IPS-20b (cell line): Measurements from ENCODE around the gene IARS2.

ENCODE experiments used
- H3K27ac ChIP-seq: one replicate; pipeline ENCODE4 v1.5.1; 2013; ENCODE audit warnings: low read length
- H3K27me3 ChIP-seq: 2 replicates; pipeline ENCODE4 v1.6.1; 2013; ENCODE audit warnings: mild to moderate bottlenecking, low read length, inconsistent platforms; ENCODE audit not compliant: insufficient read depth
- H3K36me3 ChIP-seq: 2 replicates; pipeline ENCODE4 v1.6.1; 2013; ENCODE audit warnings: low read depth, mild to moderate bottlenecking, inconsistent platforms, low read length, moderate library complexity; ENCODE audit not compliant: insufficient read depth
- H3K4me1 ChIP-seq: 2 replicates; pipeline ENCODE4 v1.6.1; 2013; ENCODE audit warnings: mild to moderate bottlenecking, control low read depth, inconsistent platforms, low read length, moderate library complexity; ENCODE audit not compliant: insufficient read depth
- H3K4me3 ChIP-seq: 2 replicates; pipeline ENCODE4 v1.5.1; 2013; ENCODE audit warnings: mild to moderate bottlenecking, low read length, inconsistent platforms
- H3K9ac ChIP-seq: 2 replicates; pipeline ENCODE4 v1.6.1; 2013; ENCODE audit warnings: low read depth, mild to moderate bottlenecking, inconsistent platforms, low read length, moderate library complexity
- H3K9me3 ChIP-seq: 2 replicates; pipeline ENCODE4 v1.6.1; 2013; ENCODE audit warnings: mild to moderate bottlenecking, low read depth, low read length, inconsistent platforms; ENCODE audit not compliant: insufficient read depth

IARS2 gene

GRCh38 chr1:220121791-220122530 lies 28.0 kb downstream of the IARS2 start:
- Histone ChIP-seq H3K4me3 (no peak overlapping the region), H3K4me1 (0 out of 2 replicates have a peak, but pooled peaks cover 3% of the 10 kb centered on the region), H3K36me3 (peaks cover 24% of the 10 kb centered on the region), H3K9ac (no peak overlapping the region), H3K9me3 (no peaks in the 10 kb centered on the region), H3K27me3 (no peaks in the 10 kb centered on the region), H3K27ac (no peak overlapping the region)

DNA sequence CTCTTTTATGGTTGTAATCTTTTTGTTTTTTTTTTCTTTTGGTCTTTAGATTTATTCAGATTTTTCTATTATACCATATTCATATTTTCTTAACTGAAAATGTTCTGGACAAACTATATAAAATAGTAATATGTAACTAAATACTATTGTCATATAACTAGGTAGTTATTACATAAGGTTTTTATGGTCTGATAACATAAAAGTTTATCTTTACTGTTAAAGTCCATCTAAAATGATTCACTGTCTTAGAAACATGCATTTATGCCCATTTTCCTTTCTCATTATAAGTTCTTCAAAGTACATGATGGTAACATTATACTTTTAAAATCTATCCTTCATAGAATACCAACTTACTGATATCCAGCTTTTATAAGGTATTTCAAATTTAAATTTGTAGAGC lies 29.1 kb downstream of the IARS2 start:
- Histone ChIP-seq H3K36me3 (peaks cover 25% of the 10 kb centered on the region), H3K4me1 (0 out of 2 replicates have a peak, but pooled peaks cover 3% of the 10 kb centered on the region), H3K27ac (no peak overlapping the region), H3K9ac (no peak overlapping the region), H3K9me3 (no peaks in the 10 kb centered on the region), H3K4me3 (no peak overlapping the region), H3K27me3 (no peaks in the 10 kb centered on the region)

DNA sequence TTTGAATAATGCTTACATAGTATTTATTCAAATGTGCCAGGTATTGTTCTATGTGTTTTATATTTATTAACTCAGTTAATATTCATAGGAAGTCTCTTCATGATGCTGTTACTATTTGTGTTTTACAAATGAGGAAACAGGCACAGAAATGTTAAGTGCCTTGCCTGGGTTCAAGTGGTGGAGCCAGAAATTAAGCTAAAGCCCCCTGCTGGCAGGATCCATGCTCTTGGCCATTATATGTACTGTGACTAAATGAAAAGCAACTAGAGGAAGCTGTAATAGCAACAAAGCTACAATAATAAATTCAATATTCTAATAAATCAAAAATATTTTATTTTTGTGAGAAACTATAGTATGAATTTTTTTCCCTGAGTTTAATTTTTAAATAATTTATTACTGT lies 30.0 kb downstream of the IARS2 start:
- no peak overlapping the region for H3K27ac ChIP-seq
- H3K9me3 ChIP-seq, result no peaks in the 10 kb centered on the region
- H3K36me3 ChIP-seq, result peaks cover 28% of the 10 kb centered on the region
- H3K4me3 ChIP-seq, result no peak overlapping the region
- H3K4me1 ChIP-seq, result 0 out of 2 replicates have a peak, but pooled peaks cover 3% of the 10 kb centered on the region
- no peak overlapping the region for H3K9ac ChIP-seq
- H3K27me3 ChIP-seq, result no peaks in the 10 kb centered on the region

DNA sequence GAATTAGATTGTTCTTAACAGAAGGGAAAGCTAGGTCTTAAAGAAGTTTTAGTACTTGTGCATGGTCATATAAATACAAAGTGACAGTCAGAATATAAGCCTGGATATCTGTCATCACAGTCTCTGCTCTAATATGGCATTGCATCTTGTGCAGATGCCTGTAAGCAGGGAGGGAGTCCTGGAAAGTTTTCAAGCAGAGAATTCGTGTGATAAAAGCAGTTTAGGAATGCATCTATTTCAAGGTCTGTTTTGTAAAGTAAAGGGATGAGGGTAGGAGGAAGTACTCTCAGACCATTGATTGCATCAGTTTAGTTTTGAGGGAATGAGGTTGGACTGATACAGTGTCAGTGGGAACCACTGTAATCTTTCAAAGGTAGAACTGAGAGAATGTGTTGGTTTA lies 30.6 kb downstream of the IARS2 start:
- Histone ChIP-seq H3K27ac (no peak overlapping the region), H3K9ac (no peak overlapping the region), H3K27me3 (no peaks in the 10 kb centered on the region), H3K4me1 (0 out of 2 replicates have a peak, but pooled peaks cover 3% of the 10 kb centered on the region), H3K9me3 (no peaks in the 10 kb centered on the region), H3K4me3 (no peak overlapping the region), H3K36me3 (peaks cover 30% of the 10 kb centered on the region)

DNA sequence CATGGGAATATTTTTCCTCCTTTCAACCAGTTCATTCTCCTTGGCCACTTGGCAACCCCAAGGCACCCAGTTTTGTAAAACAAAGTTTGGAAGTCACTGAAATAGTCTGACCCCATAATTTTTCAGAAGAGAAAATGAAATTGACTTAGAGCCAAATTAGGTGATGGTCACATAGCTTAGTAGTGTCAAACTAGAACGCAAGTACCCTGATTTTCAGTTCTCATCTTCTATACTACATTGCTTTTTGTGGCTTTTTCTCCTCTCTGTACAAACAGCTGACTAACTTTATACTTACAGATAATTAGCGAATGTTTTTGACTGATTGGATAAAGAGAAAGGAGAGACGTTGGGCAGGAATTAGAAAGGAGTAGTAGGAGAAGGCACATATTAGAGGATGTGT lies 33.1 kb downstream of the IARS2 start:
- Histone ChIP-seq H3K4me3 (no peak overlapping the region), H3K4me1 (0 out of 2 replicates have a peak, but pooled peaks cover 3% of the 10 kb centered on the region), H3K36me3 (peaks cover 35% of the 10 kb centered on the region), H3K27ac (no peak overlapping the region), H3K27me3 (no peaks in the 10 kb centered on the region), H3K9me3 (no peaks in the 10 kb centered on the region), H3K9ac (no peak overlapping the region)

GRCh38 chr1:220129479-220130210 lies 35.7 kb downstream of the IARS2 start:
- H3K27me3 ChIP-seq, result no peaks in the 10 kb centered on the region
- H3K27ac ChIP-seq, result no peak overlapping the region
- H3K4me1 ChIP-seq, result 0 out of 2 replicates have a peak, but pooled peaks cover under 1% of the 10 kb centered on the region
- no peak overlapping the region for H3K4me3 ChIP-seq
- H3K9me3 ChIP-seq, result no peaks in the 10 kb centered on the region
- H3K36me3 ChIP-seq, result peaks cover 53% of the 10 kb centered on the region
- no peak overlapping the region for H3K9ac ChIP-seq

DNA sequence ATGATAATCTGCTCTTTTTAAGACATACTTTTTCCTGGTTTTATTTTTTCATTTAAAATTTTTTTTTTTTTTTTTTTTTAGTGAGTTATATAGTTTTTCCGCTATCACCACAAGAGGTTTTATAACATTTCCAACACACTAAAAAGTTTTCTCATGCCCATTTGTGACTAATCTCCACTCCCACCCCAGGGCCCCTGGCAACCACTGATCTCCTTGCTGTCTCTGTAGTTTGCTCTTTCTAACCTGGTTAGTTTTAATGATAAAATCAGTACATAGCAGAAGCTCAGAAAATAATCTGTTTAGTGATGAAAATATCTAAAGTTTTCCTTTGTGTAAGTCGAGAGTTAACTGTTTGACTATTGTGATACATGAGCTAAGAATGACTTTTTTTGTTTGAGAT lies 41.8 kb downstream of the IARS2 start:
- no peaks in the 10 kb centered on the region for H3K4me1 ChIP-seq
- H3K4me3 ChIP-seq, result no peak overlapping the region
- H3K27me3 ChIP-seq, result no peaks in the 10 kb centered on the region
- peaks cover 71% of the 10 kb centered on the region for H3K36me3 ChIP-seq
- H3K9me3 ChIP-seq, result no peaks in the 10 kb centered on the region
- H3K27ac ChIP-seq, result no peak overlapping the region
- H3K9ac ChIP-seq, result no peak overlapping the region

- Histone ChIP-seq H3K27ac (no peak overlapping the region), H3K9me3 (no peaks in the 10 kb centered on the region), H3K36me3 (peaks cover 85% of the 10 kb centered on the region), H3K27me3 (no peaks in the 10 kb centered on the region), H3K9ac (no peak overlapping the region; the same call in 1 of the 2 replicates), H3K4me3 (no peak overlapping the region), H3K4me1 (no peaks in the 10 kb centered on the region)
Measured at GRCh38 chr1:220137019-220137786, 43.3 kb downstream of the IARS2 start.

DNA sequence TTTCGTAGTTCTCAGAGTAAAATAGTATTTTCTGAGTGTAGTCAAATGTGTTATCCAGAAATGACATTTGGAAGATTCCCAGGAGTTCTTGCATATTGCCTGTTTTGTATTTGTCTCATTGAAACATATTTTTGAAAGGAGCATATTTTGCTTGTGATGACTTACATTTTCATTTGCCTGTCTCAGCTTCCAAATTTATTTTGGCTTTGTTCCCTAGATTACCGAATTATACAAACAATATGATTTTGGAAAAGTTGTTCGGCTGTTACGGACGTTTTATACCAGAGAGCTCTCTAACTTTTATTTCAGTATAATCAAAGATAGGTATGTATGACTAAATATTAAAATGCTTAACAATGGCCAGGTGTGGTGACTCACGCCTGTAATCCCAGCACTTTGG lies 46.0 kb downstream of the IARS2 start:
- Histone ChIP-seq H3K9ac (no peak overlapping the region), H3K27ac (no peak overlapping the region), H3K4me3 (no peak overlapping the region), H3K27me3 (no peaks in the 10 kb centered on the region), H3K36me3 (peaks cover 75% of the 10 kb centered on the region), H3K9me3 (no peaks in the 10 kb centered on the region), H3K4me1 (no peaks in the 10 kb centered on the region)

DNA sequence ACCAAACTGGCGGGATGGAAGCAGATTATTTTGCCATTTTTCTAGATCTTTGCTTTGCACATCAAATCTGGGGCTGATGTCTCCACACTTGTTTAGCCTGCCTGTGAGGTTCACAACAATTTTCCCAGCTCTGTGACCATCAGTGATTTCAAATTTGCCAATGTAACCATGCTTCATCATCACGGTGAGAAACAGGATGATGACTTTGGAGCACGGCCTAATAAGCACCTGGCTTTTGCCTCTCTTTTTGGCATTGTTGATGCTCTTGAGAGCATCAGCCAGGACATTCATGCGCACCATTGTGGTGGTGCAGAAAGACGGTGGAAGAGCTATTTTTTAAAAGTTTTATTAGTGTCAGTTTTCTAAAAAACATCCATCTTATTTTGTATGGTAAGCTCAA lies 50.1 kb downstream of the IARS2 start:
- Histone ChIP-seq H3K9me3 (no peaks in the 10 kb centered on the region), H3K27me3 (no peaks in the 10 kb centered on the region), H3K36me3 (peaks cover 73% of the 10 kb centered on the region), H3K4me1 (no peaks in the 10 kb centered on the region), H3K4me3 (no peak overlapping the region), H3K9ac (no peak overlapping the region), H3K27ac (no peak overlapping the region)

GRCh38 chr1:220149742-220150141 lies 55.8 kb downstream of the IARS2 start:
- H3K36me3 ChIP-seq, result peaks cover 80% of the 10 kb centered on the region
- H3K4me3 ChIP-seq, result no peak overlapping the region
- H3K27ac ChIP-seq, result no peak overlapping the region
- H3K9ac ChIP-seq, result no peak overlapping the region
- H3K9me3 ChIP-seq, result no peaks in the 10 kb centered on the region
- H3K27me3 ChIP-seq, result no peaks in the 10 kb centered on the region
- H3K4me1 ChIP-seq, result no peaks in the 10 kb centered on the region
